HG03439 (cell line): ENCODE results near the gene MRPS15.
"Not testable (repeated sequence)": the region's sequence is repeated elsewhere in the genome, so short reads cannot be mapped to it uniquely, and the experiment has no call there.

Source experiments
- ATAC-seq: cut with Tn5 transposase; IDR thresholded peaks from one replicate; pipeline ENCODE4 v1.9.1; 2021; ENCODE audit warnings: mild to moderate bottlenecking, moderate library complexity; ENCODE audit not compliant: unreplicated experiment

MRPS15 gene

GRCh38 chr1:36463803-36464604, at the start of gene MRPS15:
TSS of gene MRPS15 (minus strand) at chr1:36464384. CDS start at chr1:36464275, 109 bp downstream.
- ATAC-seq: peak; percentile 94

DNA sequence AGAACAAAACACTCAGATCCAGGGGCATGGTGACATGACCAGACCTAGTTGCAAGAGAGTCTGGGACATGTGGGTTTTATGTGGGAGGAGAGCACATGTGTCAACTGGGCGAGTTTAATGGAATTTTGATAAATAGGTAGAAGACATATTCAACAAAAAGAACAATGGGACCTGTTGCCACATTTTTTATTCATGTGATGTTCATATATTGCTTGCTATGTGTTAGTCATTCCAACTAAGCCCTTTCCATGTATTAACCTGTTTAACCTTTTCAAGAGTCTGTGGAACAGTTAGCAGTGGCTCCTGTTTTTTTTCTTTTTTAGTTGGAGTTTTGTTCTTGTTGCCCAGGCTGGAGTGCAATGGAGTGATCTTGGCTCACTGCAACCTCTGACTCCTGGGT, 48.7 kb upstream of the MRPS15 start:
- no peak for ATAC-seq

DNA sequence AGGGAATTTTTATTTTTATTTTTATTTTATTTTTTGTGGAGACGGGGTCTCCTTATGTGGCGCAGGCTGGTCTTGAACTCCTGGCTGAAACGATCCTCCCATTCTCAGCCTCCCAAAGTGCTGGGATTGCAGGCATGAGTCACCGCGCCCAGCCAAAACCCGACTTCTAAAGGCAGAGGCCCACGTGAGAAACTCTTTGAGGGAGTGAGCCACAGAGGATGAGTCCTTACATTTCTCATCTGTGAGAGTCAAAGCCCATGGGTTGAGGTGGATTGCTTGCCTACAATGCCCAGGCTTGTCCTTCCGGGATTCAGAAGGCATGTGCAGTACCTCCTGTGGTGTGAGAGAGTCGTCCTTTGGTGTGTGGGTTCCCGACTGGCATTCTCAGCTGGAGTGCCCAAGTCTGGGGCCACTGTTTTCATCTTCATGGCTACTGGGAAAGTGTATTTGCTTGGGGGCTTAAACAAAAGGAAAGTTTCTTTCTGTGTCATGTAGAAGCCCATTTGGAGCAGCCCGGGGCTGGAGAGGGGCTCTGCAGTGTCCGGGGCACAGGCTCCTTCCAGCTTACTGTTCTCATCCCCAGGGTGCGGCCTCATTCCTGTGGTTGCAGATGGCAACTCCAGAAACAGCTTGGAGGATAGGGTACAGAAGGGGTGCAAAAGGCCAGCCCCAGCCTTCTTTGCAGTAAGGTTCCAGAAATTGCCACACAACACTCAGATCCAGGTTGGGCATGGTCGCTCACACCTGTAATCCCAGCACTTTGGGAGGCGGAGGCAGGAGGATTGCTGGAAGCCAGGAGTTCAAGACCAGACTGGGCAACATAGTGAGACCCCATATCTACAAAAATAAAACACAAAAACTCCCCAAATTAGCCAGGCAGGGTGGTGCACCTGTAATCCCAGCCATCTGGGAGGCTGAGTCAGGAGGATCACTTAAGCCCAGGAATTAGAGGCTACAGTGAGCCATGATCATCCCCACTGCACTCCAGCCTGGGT, 47.9 kb upstream of the MRPS15 start:
- no peak for ATAC-seq

DNA sequence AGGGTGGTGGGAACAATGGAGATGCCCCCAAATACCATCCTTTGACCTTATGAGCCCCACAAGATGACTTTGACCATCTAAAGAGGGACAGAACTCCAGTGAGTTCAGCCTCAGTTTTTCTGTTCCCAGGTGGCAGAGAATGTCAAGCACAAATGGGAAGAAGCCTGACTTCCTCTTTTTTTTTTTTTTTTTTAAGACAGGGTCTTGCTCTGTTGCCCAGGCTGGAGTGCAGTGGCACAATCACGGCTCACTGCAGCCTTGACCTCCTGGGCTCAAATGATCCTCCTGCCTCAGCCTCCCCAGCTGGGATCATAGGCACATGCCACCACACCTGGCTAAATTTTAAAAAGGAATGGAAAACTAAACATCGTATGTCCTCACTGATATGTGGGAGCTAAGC, 47.0 kb upstream of the MRPS15 start:
- not testable (repeated sequence) for ATAC-seq

DNA sequence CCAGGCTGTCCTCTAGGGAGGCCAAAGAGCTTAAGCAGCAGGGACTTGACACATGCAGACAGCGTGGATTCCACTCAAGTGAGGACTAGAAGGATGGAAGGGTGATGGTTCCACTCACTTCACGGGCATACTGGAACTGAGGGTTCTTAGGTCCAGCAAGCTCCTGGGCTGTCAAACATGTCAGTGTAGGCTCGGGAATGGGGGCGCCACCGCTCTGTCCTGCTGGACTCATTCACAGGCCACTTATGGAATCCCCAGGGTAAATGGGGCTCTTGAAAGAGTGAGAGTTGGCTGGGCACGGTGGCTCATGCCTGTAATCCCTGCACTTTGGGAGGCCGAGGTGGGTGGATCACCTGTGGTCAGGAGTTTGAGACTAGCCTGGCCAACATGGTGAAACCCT, 46.2 kb upstream of the MRPS15 start:
- no peak for ATAC-seq

- no peak for ATAC-seq
Measured at GRCh38 chr1:36508257-36508656, 44.1 kb upstream of the MRPS15 start.

GRCh38 chr1:36506276-36506920, 42.2 kb upstream of the MRPS15 start:
- no peak for ATAC-seq

DNA sequence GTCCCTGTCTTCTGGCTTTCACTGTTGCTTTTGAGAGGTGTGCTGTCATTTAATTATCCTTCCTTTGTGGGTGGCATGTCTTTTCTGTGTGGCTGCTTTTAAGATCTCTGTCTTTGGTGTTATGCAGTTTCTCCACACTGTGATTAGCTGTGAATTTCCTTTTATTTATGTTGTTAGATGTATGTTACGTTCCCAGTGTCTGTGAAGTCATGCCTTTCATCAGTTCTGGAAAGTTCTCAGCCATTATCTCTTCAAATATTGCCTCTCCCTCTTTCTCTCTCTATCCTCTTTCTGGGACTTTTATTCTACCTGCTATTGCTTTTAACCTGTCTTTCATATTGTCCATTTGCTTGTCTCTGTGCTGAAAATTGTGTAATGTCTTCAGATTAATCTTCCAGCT, 39.5 kb upstream of the MRPS15 start:
- no peak for ATAC-seq

- no peak for ATAC-seq
Measured at GRCh38 chr1:36503159-36503558, 39.0 kb upstream of the MRPS15 start.

GRCh38 chr1:36502616-36503015, 38.4 kb upstream of the MRPS15 start:
- ATAC-seq: no peak

DNA sequence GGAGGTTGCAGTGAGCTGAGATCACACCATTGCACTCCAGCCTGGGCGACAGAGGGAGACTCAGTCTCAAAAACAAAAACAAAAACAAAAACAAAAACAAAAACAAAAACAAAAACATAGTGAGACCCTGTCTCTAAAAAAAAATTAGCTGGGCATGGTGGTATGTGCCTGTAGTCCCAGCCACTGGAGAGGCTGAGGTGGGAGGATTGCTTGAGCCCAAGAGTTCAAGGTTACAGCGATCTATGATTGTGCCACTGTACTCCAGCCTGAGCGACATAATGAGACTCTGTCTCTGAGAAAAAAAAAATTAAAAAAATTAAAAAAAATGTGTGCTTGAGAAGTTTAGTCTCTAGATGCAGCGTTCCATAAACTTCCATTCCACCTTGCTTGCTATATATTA, 37.7 kb upstream of the MRPS15 start:
- ATAC-seq: not testable (repeated sequence)

DNA sequence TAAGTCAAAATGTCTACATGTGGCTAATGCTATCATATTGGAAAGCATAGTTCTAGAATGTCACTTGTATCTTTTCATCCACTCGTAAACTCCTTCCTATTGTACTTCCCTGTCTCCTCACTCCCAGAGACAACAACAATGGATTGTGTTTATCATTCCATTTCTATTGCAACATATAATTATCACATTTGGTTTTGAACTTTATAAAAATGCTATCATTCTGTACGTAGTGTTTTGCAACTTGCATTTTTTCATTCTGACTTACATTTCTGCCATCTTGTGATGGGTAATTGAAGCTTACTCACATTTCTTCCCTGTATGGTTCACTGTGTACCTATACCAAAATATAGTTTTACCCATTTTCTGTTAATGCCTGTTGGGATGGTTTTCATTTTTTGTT, 33.0 kb upstream of the MRPS15 start:
- no peak for ATAC-seq

- ATAC-seq: no peak
Measured at GRCh38 chr1:36494971-36495370, 30.8 kb upstream of the MRPS15 start.

DNA sequence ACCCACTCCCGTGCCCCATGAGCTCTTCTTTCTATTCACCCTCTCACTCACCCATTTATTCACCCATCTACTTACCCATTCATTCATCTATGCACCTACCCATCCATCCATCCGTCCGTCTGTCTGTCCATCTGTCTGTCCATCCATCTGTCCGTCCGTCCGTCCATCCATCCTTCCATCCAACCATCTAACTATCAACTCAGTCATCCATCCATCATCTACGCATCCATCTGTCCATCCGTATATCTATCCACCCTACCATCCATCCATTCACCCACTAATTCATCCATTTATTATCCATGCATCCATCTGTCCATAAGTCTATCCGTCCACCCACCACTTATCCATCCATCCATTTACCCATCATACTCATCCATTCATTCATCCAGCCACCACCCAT, 29.3 kb upstream of the MRPS15 start:
- ATAC-seq: no peak

DNA sequence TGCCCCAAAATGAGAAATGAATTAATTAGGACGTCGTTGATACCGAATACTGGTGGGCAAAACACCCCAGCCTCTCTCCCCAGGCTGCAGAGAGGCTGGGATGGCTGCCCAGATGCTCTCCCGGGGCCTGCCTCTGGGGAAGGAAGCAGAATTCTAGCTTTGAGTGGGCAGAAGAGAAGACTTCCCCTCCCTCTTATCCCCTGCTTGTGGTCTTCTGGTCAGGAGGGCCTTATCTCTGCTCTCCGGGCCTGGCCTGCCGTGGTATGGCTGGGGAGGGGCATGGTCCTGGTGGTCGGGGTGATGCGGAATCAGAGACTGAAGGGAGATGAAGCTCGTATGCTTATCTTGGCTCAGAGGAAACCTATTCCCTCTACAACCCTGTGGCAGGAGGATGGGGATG, 28.3 kb upstream of the MRPS15 start:
- no peak for ATAC-seq

GRCh38 chr1:36489258-36490051, 25.3 kb upstream of the MRPS15 start:
- ATAC-seq: not testable (repeated sequence)

GRCh38 chr1:36487906-36488305, 23.7 kb upstream of the MRPS15 start:
- ATAC-seq: no peak

DNA sequence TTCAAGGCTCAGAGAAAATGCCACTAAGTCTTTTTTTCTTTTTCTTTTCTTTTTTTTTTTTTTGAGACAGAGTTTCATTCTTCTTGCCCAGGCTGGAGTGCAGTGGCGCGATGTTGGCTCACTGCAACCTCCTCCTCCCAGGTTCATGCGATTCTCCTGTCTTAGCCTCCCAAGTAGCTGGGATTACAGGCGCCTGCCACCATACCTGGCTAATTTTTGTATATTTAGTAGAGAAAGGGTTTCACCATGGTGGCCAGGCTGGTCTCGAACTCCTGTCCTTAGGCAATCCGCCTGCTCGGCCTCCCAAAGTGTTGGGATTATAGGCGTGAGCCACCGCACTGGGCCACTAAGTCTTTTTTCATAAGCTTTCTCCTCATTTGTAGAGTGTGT, 23.1 kb upstream of the MRPS15 start:
- ATAC-seq: not testable (repeated sequence)

DNA sequence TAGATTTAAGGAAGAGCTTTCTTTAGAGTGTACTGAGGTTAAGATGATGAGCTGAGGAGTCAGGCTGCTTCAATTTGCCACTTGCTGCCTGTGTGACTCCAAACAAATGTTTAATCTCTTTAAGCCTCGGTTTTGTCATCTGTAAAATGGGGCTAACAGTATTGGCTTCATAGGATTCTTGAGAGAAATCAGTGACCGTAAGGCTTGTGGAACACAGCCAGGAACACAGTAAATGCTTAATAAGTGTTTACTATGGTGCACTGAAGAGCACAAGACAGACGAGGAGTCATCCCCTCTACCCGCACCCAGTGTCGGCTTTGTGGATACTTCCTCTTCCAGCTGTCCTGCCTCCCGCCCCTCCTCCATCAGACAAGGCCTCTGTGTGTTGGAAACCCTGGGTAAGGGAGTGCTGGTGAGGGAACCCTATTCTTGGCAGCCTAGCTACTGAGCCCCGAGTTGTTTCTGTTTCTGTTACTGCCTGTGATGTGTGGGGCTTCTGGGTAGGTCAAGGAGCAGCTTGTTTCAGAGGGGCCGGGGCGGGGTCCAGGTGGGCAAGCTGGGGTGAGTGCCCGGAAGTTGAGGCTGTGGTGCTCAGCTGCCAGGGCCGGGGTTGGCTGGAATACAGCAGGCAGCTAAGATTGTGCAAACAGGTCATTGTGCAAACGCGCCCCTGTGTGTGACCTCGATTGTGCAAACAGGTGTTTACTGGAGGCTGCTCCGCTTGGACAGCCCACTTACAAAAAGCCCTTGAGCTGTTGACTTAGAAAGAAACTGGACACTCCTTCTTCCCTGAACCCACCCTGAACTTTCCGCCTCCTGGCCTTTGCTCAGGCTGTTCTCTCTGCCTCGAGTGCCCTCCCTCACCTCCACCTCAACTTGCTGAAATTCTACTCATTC, 22.5 kb upstream of the MRPS15 start:
- no peak for ATAC-seq

DNA sequence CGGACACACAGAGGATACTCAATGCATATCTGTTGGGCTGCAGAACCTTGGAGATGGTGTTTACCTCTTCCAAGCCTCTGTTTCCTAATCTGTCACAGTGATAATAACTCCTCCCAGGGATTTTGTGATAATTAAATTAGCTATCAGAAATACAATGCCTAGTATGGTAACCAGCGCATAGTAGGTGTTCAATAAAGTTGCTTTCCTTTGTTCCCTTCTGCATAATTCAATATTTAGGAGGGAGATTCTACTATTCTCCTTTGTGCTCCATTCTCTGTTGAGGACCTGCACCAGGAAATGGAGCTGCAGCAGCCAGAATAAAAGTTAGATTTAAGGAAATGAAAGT, 21.9 kb upstream of the MRPS15 start:
- no peak for ATAC-seq
